ENCODE measurements around the gene RASGRP3. TPM values are rescaled to one million over a fixed set of nuclear protein-coding genes. Genes with fewer than 3 reads are reported as not detected.
A peak's percentile ranks its signal among the peaks of the same experiment; 100 is the strongest.

The RASGRP3 gene
- total RNA-seq, 4 donors from 2014 or later, result 3.7 to 10.6 (median 6.7) TPM

- Histone ChIP-seq H3K4me3 (no peak overlapping the region), H3K27ac (replicated peaks in 1 of 4) (peak overlapping the region; percentile 22 to 46 (median 38)), H3K36me3 (peaks cover 0 to 34% (median 0%) of the 10 kb centered on the region in 4 donors), H3K27me3 (no peaks in the 10 kb centered on the region), H3K9me3 (no peaks in the 10 kb centered on the region), H3K4me1 (peaks cover 14 to 25% (median 15%) of the 10 kb centered on the region in 4 donors)
- DNase-seq (ENCODE audit: extremely low spot score), result peak; percentile 86
- 41% methylated on average over 1 of the region's 1 CpG for WGBS
- TF ChIP-seq EP300 (IDR thresholded peaks at IDR 0.05), result no peak
- TF ChIP-seq POLR2A (IDR thresholded peaks at IDR 0.05; ENCODE audit: low read depth), result no peak
- no peak for TF ChIP-seq POLR2AphosphoS5 (IDR thresholded peaks at IDR 0.05)
- TF ChIP-seq, protein P1, sequence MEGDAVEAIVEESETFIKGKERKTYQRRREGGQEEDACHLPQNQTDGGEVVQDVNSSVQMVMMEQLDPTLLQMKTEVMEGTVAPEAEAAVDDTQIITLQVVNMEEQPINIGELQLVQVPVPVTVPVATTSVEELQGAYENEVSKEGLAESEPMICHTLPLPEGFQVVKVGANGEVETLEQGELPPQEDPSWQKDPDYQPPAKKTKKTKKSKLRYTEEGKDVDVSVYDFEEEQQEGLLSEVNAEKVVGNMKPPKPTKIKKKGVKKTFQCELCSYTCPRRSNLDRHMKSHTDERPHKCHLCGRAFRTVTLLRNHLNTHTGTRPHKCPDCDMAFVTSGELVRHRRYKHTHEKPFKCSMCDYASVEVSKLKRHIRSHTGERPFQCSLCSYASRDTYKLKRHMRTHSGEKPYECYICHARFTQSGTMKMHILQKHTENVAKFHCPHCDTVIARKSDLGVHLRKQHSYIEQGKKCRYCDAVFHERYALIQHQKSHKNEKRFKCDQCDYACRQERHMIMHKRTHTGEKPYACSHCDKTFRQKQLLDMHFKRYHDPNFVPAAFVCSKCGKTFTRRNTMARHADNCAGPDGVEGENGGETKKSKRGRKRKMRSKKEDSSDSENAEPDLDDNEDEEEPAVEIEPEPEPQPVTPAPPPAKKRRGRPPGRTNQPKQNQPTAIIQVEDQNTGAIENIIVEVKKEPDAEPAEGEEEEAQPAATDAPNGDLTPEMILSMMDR (IDR thresholded peaks at IDR 0.05), result no peak
- intact Hi-C loops (cut with DNase I), result no loop called here
These were observed 45.4 kb downstream of the RASGRP3 start for GRCh38 chr2:33521791-33522281.

- Histone ChIP-seq H3K27ac (replicated peaks in 1 of 4) (peak overlapping the region; percentile 22 to 46 (median 38)), H3K27me3 (no peaks in the 10 kb centered on the region), H3K36me3 (peaks cover 0 to 35% (median 0%) of the 10 kb centered on the region in 4 donors), H3K4me3 (no peak overlapping the region), H3K9me3 (no peaks in the 10 kb centered on the region), H3K4me1 (peaks cover 14 to 25% (median 15%) of the 10 kb centered on the region in 4 donors)
- TF ChIP-seq POLR2AphosphoS5 (IDR thresholded peaks at IDR 0.05), result no peak
- TF ChIP-seq EP300 (IDR thresholded peaks at IDR 0.05), result no peak
- TF ChIP-seq, protein P1 (IDR thresholded peaks at IDR 0.05), result no peak
- TF ChIP-seq POLR2A (IDR thresholded peaks at IDR 0.05; ENCODE audit: low read depth), result no peak
- WGBS, result 54% methylated on average over 4 of the region's 4 CpGs
- peak; percentile 29 for DNase-seq (ENCODE audit: extremely low spot score)
- intact Hi-C loops (cut with DNase I), result no loop called here
These were observed 46.1 kb downstream of the RASGRP3 start for GRCh38 chr2:33522576-33522975.

- intact Hi-C loops (cut with DNase I), result no loop called here
- Histone ChIP-seq H3K4me1 (peaks cover 14 to 25% (median 18%) of the 10 kb centered on the region in 4 donors), H3K9me3 (no peaks in the 10 kb centered on the region), H3K4me3 (no peak overlapping the region), H3K27me3 (no peaks in the 10 kb centered on the region), H3K27ac (replicated peaks in 1 of 4) (no peak overlapping the region), H3K36me3 (peaks cover 0 to 46% (median 0%) of the 10 kb centered on the region in 4 donors)
- no peak for TF ChIP-seq POLR2A (IDR thresholded peaks at IDR 0.05; ENCODE audit: low read depth)
- TF ChIP-seq EP300 (IDR thresholded peaks at IDR 0.05), result no peak
- TF ChIP-seq, protein P1 (IDR thresholded peaks at IDR 0.05), result no peak
- TF ChIP-seq POLR2AphosphoS5 (IDR thresholded peaks at IDR 0.05), result no peak
- peak; percentile 17 for DNase-seq (ENCODE audit: extremely low spot score)
- 90% methylated on average over 6 of the region's 6 CpGs for WGBS
These were observed 49.2 kb downstream of the RASGRP3 start for GRCh38 chr2:33525666-33526065.

DNA sequence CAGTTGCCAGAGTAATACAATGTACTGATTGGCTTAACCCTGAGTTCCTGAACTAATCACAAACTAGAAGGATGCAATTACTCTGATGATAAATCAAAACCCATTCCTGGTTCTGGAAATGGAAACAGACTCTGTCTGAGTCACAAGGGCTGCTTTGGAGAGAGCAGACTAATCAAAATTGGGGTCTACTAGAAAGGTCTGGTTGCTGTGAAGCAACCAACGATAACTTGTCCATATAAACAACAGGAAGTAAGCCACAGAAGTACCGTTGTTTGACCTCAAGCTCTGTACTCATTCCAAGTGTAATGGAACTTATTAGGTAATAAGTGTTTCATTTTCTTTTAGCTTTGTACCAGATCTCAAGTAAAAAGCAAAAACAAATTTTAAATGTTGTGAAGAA is 49.7 kb downstream of the RASGRP3 start:
- Histone ChIP-seq H3K27me3 (no peaks in the 10 kb centered on the region), H3K27ac (replicated peaks in 1 of 4) (no peak overlapping the region), H3K4me3 (no peak overlapping the region), H3K4me1 (peaks cover 14 to 22% (median 18%) of the 10 kb centered on the region in 4 donors), H3K9me3 (no peaks in the 10 kb centered on the region), H3K36me3 (peaks cover 0 to 51% (median 0%) of the 10 kb centered on the region in 4 donors)
- intact Hi-C loops (cut with DNase I), result no loop called here
- DNase-seq (ENCODE audit: extremely low spot score), result peak; percentile 34
- no peak for TF ChIP-seq POLR2A (IDR thresholded peaks at IDR 0.05; ENCODE audit: low read depth)
- no peak for TF ChIP-seq POLR2AphosphoS5 (IDR thresholded peaks at IDR 0.05)
- no peak for TF ChIP-seq EP300 (IDR thresholded peaks at IDR 0.05)
- TF ChIP-seq, protein P1 (IDR thresholded peaks at IDR 0.05), result no peak
- 53% methylated on average over 2 of the region's 2 CpGs for WGBS

- Histone ChIP-seq H3K27me3 (no peaks in the 10 kb centered on the region), H3K9me3 (no peaks in the 10 kb centered on the region), H3K4me1 (peaks cover 10 to 20% (median 14%) of the 10 kb centered on the region in 4 donors), H3K27ac (replicated peaks in 1 of 4) (no peak overlapping the region), H3K4me3 (no peak overlapping the region), H3K36me3 (peaks cover 0 to 56% (median 0%) of the 10 kb centered on the region in 4 donors)
- intact Hi-C loops (cut with DNase I), result no loop called here
- DNase-seq (ENCODE audit: extremely low spot score), result no peak
- TF ChIP-seq, protein P1 (IDR thresholded peaks at IDR 0.05), result no peak
- TF ChIP-seq EP300 (IDR thresholded peaks at IDR 0.05), result no peak
- no peak for TF ChIP-seq POLR2A (IDR thresholded peaks at IDR 0.05; ENCODE audit: low read depth)
- no peak for TF ChIP-seq POLR2AphosphoS5 (IDR thresholded peaks at IDR 0.05)
- 94% methylated on average over 5 of the region's 5 CpGs for WGBS
These were observed 50.5 kb downstream of the RASGRP3 start for GRCh38 chr2:33526921-33527320.
